Measurements from ENCODE around the gene RAPGEF5. TPM values are rescaled to one million over a fixed set of nuclear protein-coding genes. Genes with fewer than 3 reads are reported as not detected.

Gene RAPGEF5
- total RNA-seq, 1 donor from 2014 or later, result 16.5 TPM

DNA sequence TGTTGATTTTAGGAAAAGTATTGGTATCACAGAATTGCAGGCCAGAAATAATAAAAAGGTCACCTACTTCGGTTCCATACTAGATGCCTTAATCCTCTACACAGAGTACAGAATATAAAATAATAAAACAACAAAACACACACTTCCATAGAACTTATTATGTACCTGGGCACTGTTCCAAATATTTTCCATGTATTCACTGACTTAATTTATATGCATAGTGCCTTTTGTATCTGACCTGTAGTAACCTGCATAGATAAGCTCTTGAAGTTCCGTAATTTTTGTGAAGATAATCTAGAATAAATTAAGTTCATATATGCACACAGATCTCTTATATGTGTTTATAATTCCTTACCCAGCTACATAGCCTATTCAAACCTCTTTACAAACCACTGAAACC lies 78.3 kb downstream of the RAPGEF5 start:
- H3K27ac ChIP-seq (replicated peaks), result no peak overlapping the region
- DNase-seq, result no peak
- no peaks in the 10 kb centered on the region for H3K36me3 ChIP-seq
- H3K9me3 ChIP-seq (replicated peaks), result no peaks in the 10 kb centered on the region
- no peak overlapping the region for H3K4me3 ChIP-seq
- H3K4me1 ChIP-seq, result no peaks in the 10 kb centered on the region
- intact Hi-C loops (cut with micrococcal nuclease), result no loop called here
- no peaks in the 10 kb centered on the region for H3K27me3 ChIP-seq (ENCODE audit: low read depth)
- no peak for TF ChIP-seq CTCF (IDR thresholded peaks at IDR 0.05; ENCODE audit: borderline replicate concordance)

GRCh38 chr7:22277375-22277774 lies 79.6 kb downstream of the RAPGEF5 start:
- H3K4me1 ChIP-seq, result no peaks in the 10 kb centered on the region
- H3K4me3 ChIP-seq, result no peak overlapping the region
- H3K27me3 ChIP-seq (ENCODE audit: low read depth), result no peaks in the 10 kb centered on the region
- no peaks in the 10 kb centered on the region for H3K9me3 ChIP-seq (replicated peaks)
- H3K36me3 ChIP-seq, result no peaks in the 10 kb centered on the region
- TF ChIP-seq CTCF (IDR thresholded peaks at IDR 0.05; ENCODE audit: borderline replicate concordance), result no peak
- H3K27ac ChIP-seq (replicated peaks), result no peak overlapping the region
- intact Hi-C loops (cut with micrococcal nuclease), result no loop called here
- DNase-seq, result no peak

GRCh38 chr7:22275661-22276060 lies 81.3 kb downstream of the RAPGEF5 start:
- intact Hi-C loops (cut with micrococcal nuclease), result no loop called here
- Histone ChIP-seq H3K4me3 (no peak overlapping the region), H3K27ac (replicated peaks) (no peak overlapping the region), H3K9me3 (replicated peaks) (no peaks in the 10 kb centered on the region), H3K4me1 (no peaks in the 10 kb centered on the region), H3K27me3 (ENCODE audit: low read depth) (no peaks in the 10 kb centered on the region), H3K36me3 (no peaks in the 10 kb centered on the region)
- no peak for DNase-seq
- no peak for TF ChIP-seq CTCF (IDR thresholded peaks at IDR 0.05; ENCODE audit: borderline replicate concordance)

GRCh38 chr7:22271311-22271710 lies 85.6 kb downstream of the RAPGEF5 start:
- H3K4me1 ChIP-seq, result no peaks in the 10 kb centered on the region
- no peak overlapping the region for H3K27ac ChIP-seq (replicated peaks)
- no peaks in the 10 kb centered on the region for H3K27me3 ChIP-seq (ENCODE audit: low read depth)
- no peaks in the 10 kb centered on the region for H3K9me3 ChIP-seq (replicated peaks)
- TF ChIP-seq CTCF (IDR thresholded peaks at IDR 0.05; ENCODE audit: borderline replicate concordance), result no peak
- H3K4me3 ChIP-seq, result no peak overlapping the region
- intact Hi-C loops (cut with micrococcal nuclease), result no loop called here
- no peaks in the 10 kb centered on the region for H3K36me3 ChIP-seq
- no peak for DNase-seq

- no peak for DNase-seq
- Histone ChIP-seq H3K4me3 (no peak overlapping the region), H3K27me3 (ENCODE audit: low read depth) (no peaks in the 10 kb centered on the region), H3K9me3 (replicated peaks) (no peaks in the 10 kb centered on the region), H3K4me1 (no peaks in the 10 kb centered on the region), H3K36me3 (no peaks in the 10 kb centered on the region), H3K27ac (replicated peaks) (no peak overlapping the region)
- TF ChIP-seq CTCF (IDR thresholded peaks at IDR 0.05; ENCODE audit: borderline replicate concordance), result no peak
- intact Hi-C loops (cut with micrococcal nuclease), result no loop called here
Observed at GRCh38 chr7:22270371-22270770, 86.6 kb downstream of the RAPGEF5 start.

GRCh38 chr7:22269963-22270362 lies 87.0 kb downstream of the RAPGEF5 start:
- Histone ChIP-seq H3K4me1 (no peaks in the 10 kb centered on the region), H3K9me3 (replicated peaks) (no peaks in the 10 kb centered on the region), H3K4me3 (no peak overlapping the region), H3K27me3 (ENCODE audit: low read depth) (no peaks in the 10 kb centered on the region), H3K36me3 (no peaks in the 10 kb centered on the region), H3K27ac (replicated peaks) (no peak overlapping the region)
- no peak for DNase-seq
- intact Hi-C loops (cut with micrococcal nuclease), result no loop called here
- no peak for TF ChIP-seq CTCF (IDR thresholded peaks at IDR 0.05; ENCODE audit: borderline replicate concordance)

Measured in left ventricle myocardium inferior (tissue), 1 donor.